ENCODE results near the gene TMEM187.

TMEM187 gene

DNA sequence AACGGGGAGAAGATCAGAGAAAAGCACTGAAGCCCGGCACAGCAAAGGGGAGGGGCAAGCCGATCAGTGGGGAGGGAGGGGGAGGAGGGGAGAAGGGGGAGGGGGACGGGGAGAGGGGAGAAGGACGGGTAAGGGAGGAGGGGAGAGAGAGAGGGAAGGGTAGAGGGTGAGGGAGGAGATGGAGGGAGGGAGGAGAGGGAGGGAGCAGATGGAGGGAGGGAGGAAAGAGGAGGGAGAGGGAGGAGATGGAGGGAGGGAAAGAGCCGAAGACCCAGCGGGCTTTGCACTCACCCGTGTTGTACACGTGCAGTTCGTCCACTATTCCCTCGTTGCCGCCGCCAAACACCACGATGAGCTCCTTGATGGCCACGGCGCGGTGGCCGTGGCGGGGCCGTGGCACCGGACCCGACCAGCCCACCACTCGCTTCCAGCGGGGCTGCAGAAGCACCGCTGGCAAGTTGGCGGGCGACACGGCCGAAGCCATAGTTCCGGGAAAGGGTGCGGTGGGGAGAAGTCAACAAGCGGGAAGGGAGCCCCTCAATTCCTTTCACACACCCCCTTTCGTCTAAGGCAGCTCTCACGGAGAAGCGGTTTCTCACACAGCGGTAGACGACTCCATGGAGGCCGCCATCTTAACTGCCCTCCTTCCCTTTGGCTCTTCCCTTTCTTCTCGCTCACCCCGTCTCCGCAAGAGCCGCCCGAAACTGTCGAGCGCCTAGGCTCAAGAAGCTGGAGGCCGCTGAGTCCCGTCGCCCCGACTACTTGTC is 2.0 kb upstream of the TMEM187 start:
- TF ChIP-seq MAX (IDR thresholded peaks at IDR 0.05) (peak; percentile 73), EP300 (IDR thresholded peaks at IDR 0.05; ENCODE audit: borderline replicate concordance) (no peak)

DNA sequence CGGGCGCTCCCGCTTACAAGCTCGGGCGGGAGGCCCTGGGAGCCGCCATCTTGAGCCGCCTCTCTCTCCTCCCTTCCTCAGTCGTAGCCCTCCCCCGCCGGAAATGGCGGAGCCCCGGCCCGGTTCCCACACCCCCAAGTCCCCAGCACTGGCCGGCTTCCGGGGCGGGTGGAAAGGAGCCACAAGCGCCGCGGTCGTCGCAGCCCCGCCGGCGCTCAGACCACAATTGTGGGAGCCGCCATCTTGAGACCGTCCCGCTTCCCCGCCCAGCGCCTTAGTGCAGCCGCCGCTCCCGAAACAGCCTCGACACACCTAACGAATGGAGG is 1.5 kb upstream of the TMEM187 start:
- TF ChIP-seq TAF1 (IDR thresholded peaks at IDR 0.05; ENCODE audit: low read depth) (peak; percentile 42), YY1 (IDR thresholded peaks at IDR 0.05; ENCODE audit: low read depth) (peak; percentile 90), FOXM1 (IDR thresholded peaks at IDR 0.05; ENCODE audit: borderline replicate concordance, low read depth) (no peak)

DNA sequence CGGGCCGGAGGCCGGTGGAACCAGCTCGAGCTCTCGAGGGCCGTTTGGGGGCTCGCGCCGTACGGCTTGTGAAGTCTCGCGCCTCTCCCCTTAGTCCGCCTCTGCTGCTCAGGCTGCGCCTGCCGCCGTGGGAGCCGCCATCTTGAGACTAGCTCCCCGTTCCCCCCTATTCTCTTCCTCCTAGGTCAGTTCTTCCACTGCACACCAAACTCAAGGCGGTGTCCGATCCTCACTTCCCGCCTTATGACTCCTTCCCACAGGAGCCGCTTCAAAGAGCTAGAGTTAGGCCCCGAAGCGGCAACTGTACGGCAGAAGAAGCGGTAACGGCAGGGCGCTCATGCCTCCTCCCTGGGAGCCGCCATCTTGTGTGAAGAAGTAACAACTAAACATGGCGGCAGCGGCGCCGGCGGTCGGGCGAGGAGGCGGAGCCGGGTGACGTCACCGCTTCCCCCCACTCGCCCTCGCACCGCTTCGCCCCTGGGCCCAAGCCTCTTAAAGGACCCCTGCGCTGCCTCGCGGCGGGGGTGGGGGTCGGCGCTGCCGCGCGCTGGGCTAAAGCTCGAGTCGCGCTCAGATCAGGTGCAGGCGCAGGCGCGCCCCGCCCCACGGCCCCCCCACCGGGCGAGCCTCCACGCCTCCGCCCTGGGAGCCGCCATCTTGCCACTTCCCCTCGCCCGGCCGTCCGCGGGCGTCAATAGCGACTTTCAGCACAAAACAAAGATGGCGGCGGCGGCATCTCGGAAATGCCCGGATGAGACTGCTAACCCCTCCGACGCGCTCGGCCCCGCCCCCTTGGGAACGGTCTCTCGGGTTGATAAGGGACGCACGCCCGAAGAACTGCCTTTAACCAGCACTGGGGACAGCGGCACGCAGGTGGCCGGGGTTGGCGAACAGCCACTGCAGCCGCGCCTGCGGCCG is 845 bp upstream of the TMEM187 start, which contains the start of gene HCFC1:
HCFC1 (minus strand) TSS at position 369 of the 918 bp plus-strand sequence. CDS start 978 bp downstream, outside the sequence.
- TF ChIP-seq FOXM1 (IDR thresholded peaks at IDR 0.05; ENCODE audit: borderline replicate concordance, low read depth) (no peak), EP300 (IDR thresholded peaks at IDR 0.05; ENCODE audit: borderline replicate concordance) (no peak), TCF12 (IDR thresholded peaks at IDR 0.05; ENCODE audit: low read depth) (0 out of 2 replicates have a peak, but pooled peaks have one; percentile 11), MAX (IDR thresholded peaks at IDR 0.05) (peak; percentile 68), EGR1 (IDR thresholded peaks at IDR 0.05) (peak; percentile 69; the same call in 1 of the 2 replicates), CREB1 (IDR thresholded peaks at IDR 0.05; ENCODE audit: low read depth) (0 out of 2 replicates have a peak, but pooled peaks have one; percentile 39), REST (IDR thresholded peaks at IDR 0.05; ENCODE audit: low read depth) (no peak; the same call in 1 of the 2 replicates), ZBTB7A (IDR thresholded peaks at IDR 0.05; ENCODE audit: low read depth) (no peak), NFIC (IDR thresholded peaks at IDR 0.05) (0 out of 2 replicates have a peak, but pooled peaks have one; percentile 8), YY1 (IDR thresholded peaks at IDR 0.05; ENCODE audit: low read depth) (peak; percentile 90), TAF1 (IDR thresholded peaks at IDR 0.05; ENCODE audit: low read depth) (peak; percentile 49), TEAD4 (IDR thresholded peaks at IDR 0.05) (no peak; the same call in 1 of the 2 replicates), RAD21 (IDR thresholded peaks at IDR 0.05; ENCODE audit: low read depth) (no peak)

- TF ChIP-seq CEBPB (IDR thresholded peaks at IDR 0.05) (no peak), ZBTB7A (IDR thresholded peaks at IDR 0.05; ENCODE audit: low read depth) (no peak), EGR1 (IDR thresholded peaks at IDR 0.05) (no peak), TAF1 (IDR thresholded peaks at IDR 0.05; ENCODE audit: low read depth) (no peak), REST (IDR thresholded peaks at IDR 0.05; ENCODE audit: low read depth) (no peak), YY1 (IDR thresholded peaks at IDR 0.05; ENCODE audit: low read depth) (no peak)
Observed at GRCh38 chrX:153973127-153974002, 811 bp downstream of the TMEM187 start.

DNA sequence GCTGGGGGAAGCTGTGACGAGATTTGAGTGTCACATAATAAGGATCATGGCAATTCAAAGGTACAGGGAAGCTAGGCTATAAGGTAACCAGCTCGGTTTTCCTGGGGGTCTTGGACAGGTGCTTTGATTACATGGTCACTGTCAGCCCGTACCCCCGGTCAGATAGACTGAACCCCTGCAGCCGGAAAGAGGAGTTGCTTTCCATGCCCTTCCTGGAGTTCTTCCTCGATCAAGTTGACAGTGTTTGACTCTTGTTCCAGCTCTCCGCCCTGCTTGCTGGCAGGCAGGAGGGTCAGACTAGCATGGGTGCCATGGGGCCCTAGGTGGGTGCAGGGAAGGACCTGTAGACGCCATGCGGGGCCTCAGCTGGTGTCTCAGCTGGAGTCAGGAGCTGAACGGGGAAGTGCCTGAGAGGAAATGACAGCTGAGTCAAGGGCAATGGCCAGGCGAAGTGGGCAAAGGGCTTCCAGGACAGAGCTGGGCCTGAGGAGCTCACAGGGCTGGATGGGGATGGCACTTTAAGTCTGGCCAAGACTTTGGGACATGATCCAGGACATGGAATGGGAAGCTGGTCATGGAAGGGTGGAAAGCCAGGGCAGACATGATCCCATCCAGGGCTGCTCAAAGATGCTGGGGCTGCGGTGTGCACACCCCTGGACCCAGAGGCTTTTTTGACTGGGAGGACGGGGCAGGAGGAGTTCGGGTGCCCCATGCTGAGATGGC is 1.6 kb downstream of the TMEM187 start:
- no peak for TF ChIP-seq RAD21 (IDR thresholded peaks at IDR 0.05; ENCODE audit: low read depth)
- no peak for TF ChIP-seq EP300 (IDR thresholded peaks at IDR 0.05; ENCODE audit: borderline replicate concordance)
- no peak for TF ChIP-seq CREB1 (IDR thresholded peaks at IDR 0.05; ENCODE audit: low read depth)
- no peak for TF ChIP-seq TEAD4 (IDR thresholded peaks at IDR 0.05)
- no peak for TF ChIP-seq FOXM1 (IDR thresholded peaks at IDR 0.05; ENCODE audit: borderline replicate concordance, low read depth)
- TF ChIP-seq ZBTB7A (IDR thresholded peaks at IDR 0.05; ENCODE audit: low read depth): no peak
- no peak for TF ChIP-seq YY1 (IDR thresholded peaks at IDR 0.05; ENCODE audit: low read depth)
- TF ChIP-seq REST (IDR thresholded peaks at IDR 0.05; ENCODE audit: low read depth): no peak
- TF ChIP-seq CEBPB (IDR thresholded peaks at IDR 0.05): no peak
- no peak for TF ChIP-seq MAX (IDR thresholded peaks at IDR 0.05)
- no peak for TF ChIP-seq USF1 (IDR thresholded peaks at IDR 0.05)
- TF ChIP-seq TCF12 (IDR thresholded peaks at IDR 0.05; ENCODE audit: low read depth): no peak
- no peak for TF ChIP-seq TAF1 (IDR thresholded peaks at IDR 0.05; ENCODE audit: low read depth)
